OCI-LY7 (cell line): ENCODE measurements around the gene ATXN3.

ENCODE experiments used
- CTCF ChIP-seq: fragments of 200-600 bp; sonication (generic); conservative IDR thresholded peaks from 2 replicates; pipeline ENCODE4 v1.5.1; 2014; ENCODE audit warnings: mild to moderate bottlenecking, antibody characterized with exemption, low read length, moderate library complexity, mixed read lengths
- EZH2phosphoT487 ChIP-seq: fragments of 200-600 bp; sonication (generic); IDR thresholded peaks from 2 replicates; pipeline ENCODE4 v1.6.1; 2018; ENCODE audit warnings: low read depth, borderline replicate concordance, mild to moderate bottlenecking, mixed run types, antibody characterized with exemption, low read length, moderate library complexity, mixed read lengths

GRCh38 chr14:92058006-92058917, 48.1 kb downstream of the ATXN3 start:
- TF ChIP-seq EZH2phosphoT487 (no peak), CTCF (no peak)
